AG04450 (cell line): ENCODE measurements around the gene TBCD. TPM values are rescaled to one million over a fixed set of nuclear protein-coding genes. Genes with fewer than 3 reads are reported as not detected.

Source experiments
- CTCF ChIA-PET: fragments of 300-600, 350-600 bp; formaldehyde crosslinking; extraction: SDS; loops from one replicate; lab custom pipeline; 2022; ENCODE audit warnings: antibody characterized with exemption, inconsistent platforms; lab: Charles Lee
- POLR2A ChIA-PET: fragments of 350-600 bp; formaldehyde crosslinking; extraction: SDS; loops from one replicate; lab custom pipeline; 2021; ENCODE audit warnings: antibody characterized with exemption, inconsistent platforms; lab: Yijun Ruan, JAX
- DNase-seq: peaks from one replicate; pipeline ENCODE4 v3.0.0-alpha.2; 2011; ENCODE audit warnings: low read depth, low spot score
- H3K27ac ChIP-seq: one replicate; pipeline ENCODE4 v1.5.1; 2012; ENCODE audit warnings: low read depth, low read length, control low read depth
- H3K27me3 ChIP-seq: one replicate; pipeline ENCODE4 v1.6.0; 2012; ENCODE audit warnings: low read length; ENCODE audit not compliant: control insufficient read depth, insufficient read depth
- H3K4me3 ChIP-seq: 2 replicates; pipeline ENCODE4 v1.5.1; 2011; ENCODE audit warnings: mild to moderate bottlenecking, low read depth, low read length, control low read depth
- H3K9me3 ChIP-seq: 2 replicates; pipeline ENCODE4 v1.5.1; 2012; ENCODE audit warnings: low read length; ENCODE audit not compliant: control insufficient read depth, insufficient read depth
- polyA plus RNA-seq: library from polyadenylated mRNA; depleted of rRNA; stranded (reverse); fragments of >200 nt; gene quantifications from 2 replicates; pipeline ENCODE4 v1.2.3, GENCODE V29; 2011
- TF ChIP-seq, protein P1 (sequence below): IDR thresholded peaks from 2 replicates; pipeline ENCODE4 v1.5.1; 2011; ENCODE audit warnings: low read depth, low read length, control low read depth, inconsistent platforms

The TBCD gene
- polyA plus RNA-seq, 1 experiment: 28.5 TPM

DNA sequence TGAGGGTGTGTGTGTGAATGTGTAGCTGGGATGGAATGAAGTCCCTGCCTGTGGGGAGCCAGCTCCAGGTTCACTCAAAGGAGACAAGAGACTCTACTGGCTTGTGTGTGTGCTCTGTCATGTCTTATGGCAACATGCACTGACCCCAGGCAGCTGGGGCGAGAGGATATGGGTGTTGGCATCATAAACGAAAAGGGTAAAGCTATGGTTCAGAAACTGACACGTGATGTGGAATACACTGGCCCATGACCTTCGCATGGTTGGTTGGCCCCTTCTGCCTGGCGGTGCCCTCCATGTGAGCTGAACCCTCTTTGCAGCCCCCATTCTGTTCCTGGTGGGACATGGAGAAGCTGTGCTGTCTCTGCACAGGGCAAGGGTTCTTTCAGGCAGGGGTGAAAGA, 66.1 kb downstream of the TBCD start:
- TF ChIP-seq, protein P1, sequence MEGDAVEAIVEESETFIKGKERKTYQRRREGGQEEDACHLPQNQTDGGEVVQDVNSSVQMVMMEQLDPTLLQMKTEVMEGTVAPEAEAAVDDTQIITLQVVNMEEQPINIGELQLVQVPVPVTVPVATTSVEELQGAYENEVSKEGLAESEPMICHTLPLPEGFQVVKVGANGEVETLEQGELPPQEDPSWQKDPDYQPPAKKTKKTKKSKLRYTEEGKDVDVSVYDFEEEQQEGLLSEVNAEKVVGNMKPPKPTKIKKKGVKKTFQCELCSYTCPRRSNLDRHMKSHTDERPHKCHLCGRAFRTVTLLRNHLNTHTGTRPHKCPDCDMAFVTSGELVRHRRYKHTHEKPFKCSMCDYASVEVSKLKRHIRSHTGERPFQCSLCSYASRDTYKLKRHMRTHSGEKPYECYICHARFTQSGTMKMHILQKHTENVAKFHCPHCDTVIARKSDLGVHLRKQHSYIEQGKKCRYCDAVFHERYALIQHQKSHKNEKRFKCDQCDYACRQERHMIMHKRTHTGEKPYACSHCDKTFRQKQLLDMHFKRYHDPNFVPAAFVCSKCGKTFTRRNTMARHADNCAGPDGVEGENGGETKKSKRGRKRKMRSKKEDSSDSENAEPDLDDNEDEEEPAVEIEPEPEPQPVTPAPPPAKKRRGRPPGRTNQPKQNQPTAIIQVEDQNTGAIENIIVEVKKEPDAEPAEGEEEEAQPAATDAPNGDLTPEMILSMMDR: no peak
- no peak for DNase-seq

DNA sequence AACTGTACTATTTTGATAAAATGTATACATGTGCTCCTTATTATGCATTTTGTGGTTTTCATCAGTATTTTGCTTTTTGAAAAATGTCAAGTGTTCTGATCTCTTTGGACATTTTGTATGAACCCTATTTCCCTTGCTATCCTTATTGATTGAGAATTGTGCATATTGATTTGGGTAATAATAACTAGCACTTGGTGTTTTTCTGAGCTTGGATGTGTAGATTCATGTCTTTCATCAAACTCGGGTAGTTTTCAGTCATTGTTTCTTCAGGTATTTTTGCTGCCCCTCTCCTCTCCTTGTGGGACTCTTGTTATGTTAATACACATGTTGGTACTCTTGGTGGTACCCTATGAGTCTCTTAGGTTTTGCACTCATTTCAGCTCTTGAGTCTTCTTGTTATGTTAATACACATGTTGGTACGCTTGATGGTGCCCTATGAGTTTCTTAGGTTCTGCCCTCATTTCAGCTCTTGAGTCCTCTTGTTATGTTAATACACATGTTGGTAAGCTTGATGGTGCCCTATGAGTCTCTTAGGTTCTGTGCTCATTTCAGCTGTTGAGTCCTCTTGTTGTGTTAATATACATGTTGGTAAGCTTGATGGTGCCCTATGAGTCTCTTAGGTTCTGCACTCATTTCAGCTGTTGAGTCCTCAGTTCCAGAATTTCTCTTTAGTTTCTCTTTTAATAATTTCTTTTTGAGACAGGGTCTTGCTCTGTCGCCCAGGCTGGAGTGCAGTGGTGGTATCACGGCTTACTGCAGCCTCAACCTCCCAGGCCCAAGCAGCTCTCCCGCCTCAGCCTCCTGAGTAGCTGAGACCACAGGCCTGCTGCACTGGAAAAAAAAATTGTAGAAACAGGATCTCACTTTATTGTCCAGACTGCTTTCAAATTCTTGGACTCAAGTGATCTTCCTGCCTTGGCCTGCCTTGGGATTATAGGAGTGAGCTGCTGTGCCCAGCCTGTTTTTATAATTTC, 68.7 kb downstream of the TBCD start:
- Histone ChIP-seq H3K9me3 (peaks cover 13% of the 10 kb centered on the region), H3K4me3 (no peak overlapping the region), H3K27ac (no peak overlapping the region), H3K27me3 (no peaks in the 10 kb centered on the region)
- POLR2A ChIA-PET: no interaction called here
- CTCF ChIA-PET: interaction anchor here (0.8 kb wide), 1 partner anchor 39 kb away, joined by 3 read pairs; no protein-coding TSS in a partner anchor
- no peak for DNase-seq
- TF ChIP-seq, protein P1: no peak

More for the DNA sequence above, 66.1 kb downstream of the TBCD start:
- H3K9me3 ChIP-seq: peaks cover 13% of the 10 kb centered on the region
- ChIA-PET CTCF (no interaction called here), POLR2A (no interaction called here)
- H3K27ac ChIP-seq: no peak overlapping the region
- no peaks in the 10 kb centered on the region for H3K27me3 ChIP-seq
- no peak overlapping the region for H3K4me3 ChIP-seq

DNA sequence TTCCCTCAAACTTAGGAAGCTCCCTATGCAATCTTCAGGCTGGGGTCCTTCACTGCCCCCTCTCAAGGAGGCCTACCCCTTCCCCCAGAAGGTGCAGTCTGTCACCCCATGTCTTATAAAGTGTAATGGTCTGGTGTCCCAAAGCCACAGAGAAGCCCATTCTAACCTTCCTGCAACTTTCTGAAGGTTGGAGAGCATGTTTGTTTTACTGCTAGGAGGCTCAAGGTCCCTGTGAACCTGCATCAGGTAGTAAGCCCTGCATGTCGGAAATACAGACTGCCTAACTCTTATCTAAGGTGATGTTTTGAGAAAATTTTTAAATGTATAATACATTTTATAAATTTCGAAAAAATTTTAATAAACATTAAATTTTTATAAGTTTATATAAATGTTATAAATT, 69.7 kb downstream of the TBCD start:
- H3K4me3 ChIP-seq: no peak overlapping the region
- no peak for DNase-seq
- POLR2A ChIA-PET: no interaction called here
- no peak overlapping the region for H3K27ac ChIP-seq
- no peaks in the 10 kb centered on the region for H3K27me3 ChIP-seq
- H3K9me3 ChIP-seq: peaks cover 13% of the 10 kb centered on the region
- CTCF ChIA-PET: no interaction called here
- TF ChIP-seq, protein P1: no peak

DNA sequence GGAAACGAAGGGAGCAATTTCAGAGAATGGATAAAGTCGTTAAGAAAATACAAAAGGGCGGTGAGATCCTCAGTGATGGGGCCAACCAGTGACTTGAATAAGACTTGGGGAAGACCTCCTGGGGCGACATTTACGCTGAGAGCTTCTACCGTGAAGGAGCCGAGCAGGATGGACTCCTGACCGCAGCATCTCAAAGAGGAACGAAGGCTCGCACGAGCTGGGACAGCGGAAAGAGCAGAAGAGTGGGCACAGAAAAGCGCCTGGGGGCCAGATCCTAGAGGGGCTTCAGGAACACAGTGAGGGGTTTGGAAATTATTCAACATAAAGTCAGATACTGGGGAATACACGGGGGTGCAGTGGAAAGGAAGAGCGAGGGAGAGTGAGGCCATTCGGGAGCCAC, 70.4 kb downstream of the TBCD start:
- DNase-seq: no peak
- Histone ChIP-seq H3K27me3 (no peaks in the 10 kb centered on the region), H3K27ac (no peak overlapping the region), H3K9me3 (peaks cover 13% of the 10 kb centered on the region), H3K4me3 (no peak overlapping the region)
- ChIA-PET CTCF (no interaction called here), POLR2A (no interaction called here)
- TF ChIP-seq, protein P1: no peak

DNA sequence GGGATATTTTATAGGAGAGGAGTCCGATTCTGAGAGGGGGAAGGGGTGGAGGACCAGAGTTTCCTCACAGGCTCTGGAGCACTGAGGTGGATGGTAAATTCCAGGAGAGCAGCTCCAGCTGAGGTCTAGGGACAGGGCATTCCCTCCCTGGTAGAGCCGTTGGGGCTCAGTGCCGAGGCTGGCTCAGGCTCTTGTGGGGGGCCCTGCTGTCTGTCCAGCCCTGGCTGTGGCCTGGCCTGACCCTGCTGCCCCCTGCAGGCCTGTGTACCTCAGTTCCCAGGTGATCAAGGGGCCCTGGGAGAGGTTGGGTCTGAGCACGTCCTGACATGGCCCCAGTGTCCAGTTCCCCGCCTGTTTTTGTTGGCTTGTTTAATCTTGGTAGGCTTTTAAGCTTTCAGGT, 71.1 kb downstream of the TBCD start:
- POLR2A ChIA-PET: no interaction called here
- CTCF ChIA-PET: no interaction called here
- peaks cover 13% of the 10 kb centered on the region for H3K9me3 ChIP-seq

More for the DNA sequence above, 71.1 kb downstream of the TBCD start:
- DNase-seq: no peak
- TF ChIP-seq, protein P1: no peak
- Histone ChIP-seq H3K27me3 (no peaks in the 10 kb centered on the region), H3K27ac (no peak overlapping the region), H3K4me3 (no peak overlapping the region)
